GM11168 (cell line): ENCODE data around the gene ENDOU.

Experiments
- in situ Hi-C: fragments of 300-500 bp; cut with MboI; formaldehyde crosslinking; loops from one replicate; pipeline ENCODE4 v1.12.0; 2022; ENCODE audit warnings: low sequenced_read_pairs; ENCODE audit not compliant: unreplicated experiment

ENDOU gene, protein sequence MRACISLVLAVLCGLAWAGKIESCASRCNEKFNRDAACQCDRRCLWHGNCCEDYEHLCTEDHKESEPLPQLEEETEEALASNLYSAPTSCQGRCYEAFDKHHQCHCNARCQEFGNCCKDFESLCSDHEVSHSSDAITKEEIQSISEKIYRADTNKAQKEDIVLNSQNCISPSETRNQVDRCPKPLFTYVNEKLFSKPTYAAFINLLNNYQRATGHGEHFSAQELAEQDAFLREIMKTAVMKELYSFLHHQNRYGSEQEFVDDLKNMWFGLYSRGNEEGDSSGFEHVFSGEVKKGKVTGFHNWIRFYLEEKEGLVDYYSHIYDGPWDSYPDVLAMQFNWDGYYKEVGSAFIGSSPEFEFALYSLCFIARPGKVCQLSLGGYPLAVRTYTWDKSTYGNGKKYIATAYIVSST

GRCh38 chr12:47725091-47725772, at the start of gene ENDOU:
ENDOU (minus strand) TSS chr12:47725490; CDS start chr12:47725413, 77 bp downstream.
- in situ Hi-C loops, result no loop called here

GRCh38 chr12:47774663-47775062, 49.4 kb upstream of the ENDOU start:
- in situ Hi-C loops, result no loop called here

DNA sequence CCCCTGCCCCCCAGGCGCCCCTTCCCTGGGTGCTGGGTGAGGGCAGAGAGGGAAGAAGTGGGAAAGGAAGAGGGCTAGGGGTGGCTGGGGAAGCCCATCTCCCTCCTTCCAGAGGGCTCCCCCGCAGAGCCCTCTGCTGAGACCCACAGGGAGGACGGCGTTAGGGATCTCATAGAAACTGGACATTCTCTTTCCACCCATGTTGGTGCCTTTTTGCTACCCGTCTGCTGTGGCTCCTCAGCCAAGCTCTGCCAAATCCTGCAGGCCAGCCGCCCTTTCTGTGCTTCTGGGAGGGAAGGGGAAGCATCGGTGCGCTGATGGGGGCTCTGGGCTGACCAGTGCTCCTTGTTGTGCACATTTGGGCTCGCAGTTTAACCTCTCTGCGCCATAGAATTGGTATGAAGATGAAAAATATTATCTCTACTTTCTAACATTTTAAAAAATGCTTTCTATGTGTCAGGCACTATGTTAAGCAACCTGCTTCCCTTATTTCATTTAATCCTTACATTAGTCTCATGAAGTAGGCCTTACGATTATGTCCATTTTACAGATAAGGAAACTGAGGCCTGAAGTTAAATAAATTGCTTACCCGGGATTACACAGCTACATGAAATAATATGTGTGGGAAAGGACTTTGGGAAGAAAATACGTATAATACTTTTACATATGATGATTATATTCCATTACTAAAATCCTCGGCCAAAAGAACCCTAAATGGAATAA, 48.7 kb upstream of the ENDOU start:
- in situ Hi-C loops, result no loop called here

DNA sequence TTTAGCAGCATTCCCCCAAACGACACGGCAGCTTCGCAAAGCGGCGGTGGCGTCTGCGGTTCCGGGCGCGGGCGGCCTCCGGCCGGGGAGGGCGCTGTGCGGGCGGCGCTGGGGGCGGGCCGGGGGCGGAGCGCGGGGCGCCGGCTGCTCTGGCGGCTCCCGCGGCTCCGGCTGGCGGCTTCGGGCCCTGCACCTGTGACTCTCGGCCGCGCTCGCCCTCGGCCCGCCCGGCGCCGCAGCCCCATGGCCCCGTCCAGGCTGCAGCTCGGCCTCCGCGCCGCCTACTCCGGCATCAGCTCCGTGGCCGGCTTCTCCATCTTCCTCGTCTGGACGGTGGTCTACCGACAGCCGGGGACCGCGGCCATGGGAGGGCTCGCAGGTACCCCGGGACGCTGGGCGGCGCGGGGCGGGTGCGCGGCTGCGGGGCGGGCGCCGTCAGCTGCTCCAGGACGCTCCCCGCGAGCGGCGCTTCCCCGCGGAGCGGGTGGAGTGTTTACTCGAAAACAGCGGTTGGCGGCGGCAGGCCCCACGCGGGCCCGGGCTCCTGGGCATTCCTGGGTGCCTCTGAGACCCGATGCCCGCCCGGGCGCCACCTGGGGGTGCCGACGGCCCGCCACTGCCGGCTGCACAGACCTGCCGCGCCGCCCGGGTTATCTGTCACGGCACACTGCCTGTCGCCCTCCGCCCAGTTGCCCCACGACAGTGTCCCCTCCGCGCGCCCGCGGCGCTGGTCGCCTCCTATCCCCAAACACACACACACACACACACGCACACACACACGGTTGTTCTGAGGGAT, 48.0 kb upstream of the ENDOU start, which contains the start of gene SLC48A1:
SLC48A1 (plus strand) TSS at position 177 of the 796 bp plus-strand sequence; CDS start at position 244, 67 bp downstream.
- in situ Hi-C loops, result no loop called here

- in situ Hi-C loops, result no loop called here
Measured at GRCh38 chr12:47772738-47773061, 47.4 kb upstream of the ENDOU start.

- in situ Hi-C loops, result no loop called here
Measured at GRCh38 chr12:47772094-47772660, 46.9 kb upstream of the ENDOU start.

GRCh38 chr12:47771304-47771703, 46.0 kb upstream of the ENDOU start:
- in situ Hi-C loops, result no loop called here

DNA sequence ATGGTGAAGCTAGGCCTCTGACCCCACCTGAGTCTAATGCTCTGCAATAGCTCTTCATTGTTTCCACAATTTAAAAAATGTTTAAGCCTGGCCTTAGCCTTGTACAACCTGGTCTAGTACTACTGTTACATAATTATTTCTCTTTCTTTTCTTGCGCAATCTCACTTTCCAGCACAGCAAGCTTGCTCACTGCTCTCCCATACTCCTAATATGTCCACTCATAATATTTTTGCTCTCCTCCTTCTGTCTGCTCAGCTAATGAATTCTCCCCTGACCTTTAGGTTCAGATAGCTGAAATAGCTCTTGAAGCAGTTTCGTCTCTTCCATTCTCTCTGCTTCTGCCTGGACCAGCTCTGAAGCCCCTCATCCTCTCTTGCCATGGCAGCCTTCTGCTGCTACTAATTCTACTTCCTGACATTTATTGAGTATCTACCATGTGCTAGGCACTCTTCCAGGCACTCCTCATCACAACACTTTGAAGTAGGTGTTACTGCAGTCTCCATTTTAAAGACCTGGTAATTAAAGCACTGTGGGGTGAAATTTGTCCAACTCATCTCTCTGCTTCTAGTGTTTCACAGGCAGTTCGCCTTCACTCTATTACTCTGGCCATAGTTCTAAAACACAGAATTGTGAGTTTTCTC, 44.9 kb upstream of the ENDOU start:
- in situ Hi-C loops, result no loop called here

GRCh38 chr12:47769234-47770085, 44.2 kb upstream of the ENDOU start:
- in situ Hi-C loops, result loop anchor here (5.0 kb wide), 1 partner anchor 37 kb away; no protein-coding TSS in a partner anchor

GRCh38 chr12:47768323-47768811, 43.1 kb upstream of the ENDOU start:
- in situ Hi-C loops, result loop anchor here (5.0 kb wide), 1 partner anchor 36 kb away; no protein-coding TSS in a partner anchor

DNA sequence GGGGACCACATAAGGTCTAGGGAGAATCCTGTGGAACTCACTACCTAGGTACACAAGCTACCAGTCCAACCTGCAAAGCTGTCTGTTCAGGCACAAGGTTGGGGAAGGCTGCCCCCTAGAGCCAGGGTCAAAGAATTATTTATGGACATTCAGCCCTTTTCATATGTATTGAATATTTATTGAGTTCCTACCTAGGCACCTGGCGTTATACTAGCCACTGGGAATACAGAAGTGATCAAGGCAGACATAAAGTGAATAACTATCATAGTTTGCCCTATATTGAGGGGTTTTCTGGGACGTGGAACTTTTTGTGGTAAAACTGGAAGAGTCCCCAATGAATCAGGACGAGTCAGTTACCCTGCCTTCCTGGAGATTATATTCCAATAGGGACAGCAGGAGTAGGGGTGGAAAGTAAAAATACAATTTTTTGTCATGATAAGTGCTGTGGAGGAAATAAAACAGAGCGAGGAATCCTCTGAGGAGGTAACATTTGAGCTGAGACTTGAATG, 42.0 kb upstream of the ENDOU start:
- in situ Hi-C loops, result loop anchor here (5.0 kb wide), 1 partner anchor 35 kb away; no protein-coding TSS in a partner anchor

DNA sequence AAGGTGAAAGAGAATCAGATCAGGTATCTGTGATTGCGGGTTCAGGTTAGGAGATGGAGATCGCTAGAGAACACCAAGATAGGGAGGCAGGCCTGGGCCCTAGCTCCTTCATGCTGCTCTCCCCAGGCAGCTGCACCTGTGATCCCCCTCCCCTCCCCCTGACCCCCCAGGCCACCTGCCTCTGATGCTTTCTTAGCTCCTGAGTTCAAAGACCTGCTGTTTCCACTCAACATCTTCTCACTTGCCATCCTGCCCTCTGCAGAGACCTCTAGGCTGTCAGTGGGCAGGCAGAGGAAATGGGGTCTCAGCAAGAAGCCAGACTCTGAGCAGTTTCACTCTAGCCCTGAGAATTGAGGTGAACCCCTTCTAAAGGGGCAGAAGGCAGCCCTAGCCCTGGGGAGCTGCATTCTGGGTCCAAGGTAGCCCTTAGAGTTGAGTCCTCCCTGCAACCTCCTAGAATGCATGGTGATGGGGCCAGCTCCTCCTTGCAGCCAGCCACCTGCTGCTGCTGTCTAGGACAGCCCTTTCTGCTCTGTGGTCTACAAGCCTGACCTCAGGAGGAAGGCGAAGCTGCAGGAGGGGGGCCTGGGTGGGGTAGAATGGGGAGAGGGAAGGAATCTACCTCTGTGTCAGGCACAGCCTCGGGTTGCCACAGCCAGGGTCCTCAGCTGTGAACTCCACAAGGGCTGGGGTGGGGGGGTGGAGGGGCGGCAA, 41.4 kb upstream of the ENDOU start:
- in situ Hi-C loops, result loop anchor here (5.0 kb wide), 1 partner anchor 34 kb away; no protein-coding TSS in a partner anchor

DNA sequence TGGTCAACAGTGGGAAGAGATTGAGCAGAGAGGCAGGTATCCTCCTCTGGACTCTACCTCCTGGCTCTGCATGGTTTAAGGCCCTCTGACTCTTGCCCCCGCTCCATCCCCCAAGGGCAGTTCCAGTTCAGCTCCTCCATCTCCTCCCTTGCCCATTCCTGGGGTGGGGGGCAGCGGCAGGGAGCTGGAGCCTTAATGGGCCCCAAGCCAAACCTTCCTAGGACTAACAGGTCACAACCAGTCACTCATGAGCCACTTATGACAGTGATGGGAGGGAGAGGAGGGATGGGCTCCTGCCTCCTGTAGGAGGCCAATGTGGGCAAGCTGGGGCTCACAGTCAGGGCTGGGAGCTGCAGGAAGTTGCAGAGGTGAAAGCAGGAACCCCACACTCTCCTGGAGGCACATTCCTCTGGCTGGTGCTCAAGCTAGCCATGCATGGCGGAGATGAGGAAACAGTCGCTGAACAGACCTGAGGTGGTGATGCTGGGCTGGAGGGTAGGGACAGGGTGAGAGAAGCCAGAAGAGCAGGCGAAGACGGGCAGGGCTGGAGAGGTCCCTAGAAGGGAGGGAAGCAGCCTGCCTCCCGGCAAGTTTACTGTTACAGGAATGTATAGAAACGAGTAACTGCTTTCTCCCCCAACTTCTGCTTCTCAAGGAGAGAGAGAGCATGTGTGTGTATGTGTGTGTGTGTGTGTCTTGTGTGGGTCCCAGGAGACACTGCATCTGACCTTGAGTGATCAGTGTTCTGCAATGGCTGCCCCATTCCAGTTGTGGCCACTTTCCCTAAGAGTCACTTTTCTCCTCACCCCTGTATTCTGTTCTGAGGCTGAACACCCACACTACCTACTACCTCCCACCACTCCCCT, 38.4 kb upstream of the ENDOU start:
- in situ Hi-C loops, result no loop called here

- in situ Hi-C loops, result no loop called here
Measured at GRCh38 chr12:47762850-47763465, 37.7 kb upstream of the ENDOU start.

GRCh38 chr12:47758834-47759690, 33.8 kb upstream of the ENDOU start, which contains the start of gene RAPGEF3:
RAPGEF3 (minus strand) TSS chr12:47758880; CDS start chr12:47758556, 324 bp downstream.
- in situ Hi-C loops, result no loop called here
